Esophagus squamous epithelium (tissue), 5 donors: ENCODE data around the gene MAML3. TPM values are rescaled to one million over a fixed set of nuclear protein-coding genes. Genes with fewer than 3 reads are reported as not detected.

Experiments
- DNase-seq: peaks from one replicate; lab custom pipeline; 2025; lab: John Stamatoyannopoulos, UW
- H3K27ac ChIP-seq, 4 donors: fragments of 200-600 bp; sonication (generic); one replicate each; pipeline ENCODE4 v1.5.1; 2016 to 2019; ENCODE audit warnings: mild to moderate bottlenecking in 1 of 4
- H3K27me3 ChIP-seq, 4 donors: fragments of 200-600 bp; sonication (generic); 1 replicate in 3 of 4; 2 replicates in 1 of 4; pipeline versions ENCODE4 v1.5.1 to v1.6.0; 2017 to 2021; ENCODE audit warnings: antibody characterized with exemption in 1 of 4
- H3K36me3 ChIP-seq, 3 donors: fragments of 200-600 bp; sonication (generic); one replicate each; pipeline ENCODE4 v1.5.1; 2016 to 2019
- H3K4me1 ChIP-seq, 3 donors: fragments of 200-600 bp; sonication (generic); one replicate each; pipeline ENCODE4 v1.5.1; 2017 to 2019
- H3K4me3 ChIP-seq, 4 donors: fragments of 200-600 bp; sonication (generic); 1 replicate in 3 of 4; 2 replicates in 1 of 4; pipeline ENCODE4 v1.5.1; 2016 to 2019; ENCODE audit warnings: mild to moderate bottlenecking in 2 of 4, moderate library complexity in 1 of 4
- H3K9me3 ChIP-seq, 3 donors: fragments of 200-600 bp; sonication (generic); one replicate each; pipeline ENCODE4 v1.5.1; 2016 to 2019
- CTCF ChIP-seq, 6 experiments: fragments of 450-650 bp in 4 of 6; fragments of 200-600 bp in 2 of 6; sonication (generic) in 2 of 6; IDR thresholded peaks; one replicate each; pipeline ENCODE4 v1.5.1; 2016 to 2019; ENCODE audit warnings: antibody characterized with exemption in 6 of 6, mild to moderate bottlenecking in 4 of 6, moderate library complexity in 4 of 6
- POLR2A ChIP-seq, 4 donors: fragments of 450-650 bp; IDR thresholded peaks; one replicate each; pipeline ENCODE4 v1.6.1; 2017; ENCODE audit warnings: antibody characterized with exemption in 4 of 4, mild to moderate bottlenecking in 4 of 4, moderate library complexity in 3 of 4
- WGBS, 2 donors: methylation state at CpG; one replicate each; pipeline ENCODE4 v1.1.5; 2018; 5-methylcytosine and 5-hydroxymethylcytosine counted together
- intact Hi-C: fragments of 100-400 bp; cut with DNase I; formaldehyde crosslinking; loops from one replicate; pipeline ENCODE4 v1.15.0; 2022
- total RNA-seq, 4 donors: library from RNA; depleted of rRNA; stranded (reverse); fragments of >200 nt; gene quantifications; one replicate each; pipeline ENCODE4 v1.1.0, GENCODE V29; 2016
- donor health status: DM: yes; HTN: yes; CAD: no.

Gene MAML3
- total RNA-seq, 4 donors from 2014 or later = 6.9 to 14.2 (median 8.9) TPM

DNA sequence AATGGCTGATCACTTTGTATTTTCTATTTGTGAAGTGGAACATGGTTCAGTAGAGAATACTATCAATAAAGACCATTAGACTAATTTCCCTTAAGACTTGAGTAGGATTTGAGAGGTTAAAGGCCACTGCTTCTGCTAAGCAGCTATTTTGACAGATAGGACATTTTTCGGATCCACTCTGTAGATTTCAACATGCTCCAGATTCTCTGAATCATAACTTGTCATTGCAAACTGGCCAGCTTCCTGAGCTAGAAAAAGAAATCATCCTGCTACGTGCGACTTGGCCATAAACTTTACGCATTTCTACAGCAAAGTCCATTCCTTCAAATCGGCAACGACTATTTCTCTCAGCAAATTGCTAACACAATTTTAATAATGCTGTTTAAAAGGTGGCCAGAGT lies 433.2 kb downstream of the MAML3 start:
- TF ChIP-seq CTCF (IDR thresholded peaks at IDR 0.05) (no peak), POLR2A (IDR thresholded peaks at IDR 0.05) (no peak)
- Histone ChIP-seq H3K36me3 (peaks cover 1 to 58% (median 13%) of the 10 kb centered on the region in 3 donors), H3K27me3 (no peaks in the 10 kb centered on the region), H3K4me3 (no peak overlapping the region), H3K27ac (no peak overlapping the region), H3K9me3 (no peaks in the 10 kb centered on the region), H3K4me1 (peaks cover 0 to 5% (median under 1%) of the 10 kb centered on the region in 3 donors)
- intact Hi-C loops = no loop called here
- 82 to 88% methylated on average over 6 of the region's 6 CpGs for WGBS, 2 donors
- DNase-seq = no peak

- no peak for DNase-seq
- Histone ChIP-seq H3K4me1 (peaks cover 0 to 17% (median 8%) of the 10 kb centered on the region in 3 donors), H3K4me3 (no peak overlapping the region), H3K9me3 (no peaks in the 10 kb centered on the region), H3K27ac (no peak overlapping the region), H3K36me3 (peaks cover 0 to 46% (median 9%) of the 10 kb centered on the region in 3 donors), H3K27me3 (no peaks in the 10 kb centered on the region)
- 97 to 100% methylated on average over 4 to 6 of the region's 16 CpGs for WGBS, 2 donors
- no peak for TF ChIP-seq CTCF (IDR thresholded peaks at IDR 0.05)
- TF ChIP-seq POLR2A (IDR thresholded peaks at IDR 0.05) = no peak
- intact Hi-C loops = no loop called here
Observed at GRCh38 chr4:139719381-139720101, 434.4 kb downstream of the MAML3 start.

DNA sequence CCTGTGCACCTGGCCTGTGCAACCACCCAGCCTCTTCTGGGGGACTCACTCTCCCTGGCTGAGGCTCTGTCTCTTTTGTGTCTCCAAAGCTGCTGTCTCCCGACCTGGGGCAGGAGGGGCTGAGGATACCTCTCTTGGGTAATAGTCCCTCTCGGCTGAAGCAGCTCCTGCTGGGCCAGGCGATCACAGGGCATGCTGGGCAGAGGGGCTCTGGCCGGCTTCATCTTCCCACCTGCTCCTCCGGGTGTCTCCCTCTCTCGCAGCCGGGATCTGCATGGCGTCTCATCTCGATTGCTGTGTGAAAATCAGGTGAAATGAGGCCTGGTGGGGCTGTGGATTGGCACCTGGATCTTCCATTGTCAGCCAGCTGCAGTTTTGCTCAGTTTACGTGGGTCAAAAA lies 435.2 kb downstream of the MAML3 start:
- Histone ChIP-seq H3K9me3 (no peaks in the 10 kb centered on the region), H3K4me1 (peaks cover 0 to 24% (median 8%) of the 10 kb centered on the region in 3 donors), H3K36me3 (peaks cover 0 to 41% (median 9%) of the 10 kb centered on the region in 3 donors), H3K27me3 (no peaks in the 10 kb centered on the region), H3K4me3 (no peak overlapping the region), H3K27ac (no peak overlapping the region)
- 92 to 93% methylated on average over 7 to 8 of the region's 10 CpGs for WGBS, 2 donors
- no peak for DNase-seq
- no peak for TF ChIP-seq CTCF (IDR thresholded peaks at IDR 0.05)
- intact Hi-C loops = no loop called here

- 90% methylated on average over 5 of the region's 6 CpGs; no CpG with 5 or more reads in 1 of the 2 donors for WGBS, 2 donors
- H3K4me3 ChIP-seq = no peak overlapping the region
- peaks cover 0 to 27% (median 8%) of the 10 kb centered on the region in 3 donors for H3K4me1 ChIP-seq
- TF ChIP-seq CTCF (IDR thresholded peaks at IDR 0.05) = no peak
- TF ChIP-seq POLR2A (IDR thresholded peaks at IDR 0.05) = no peak
- H3K36me3 ChIP-seq = peaks cover 0 to 37% (median 9%) of the 10 kb centered on the region in 3 donors
- H3K27me3 ChIP-seq = no peaks in the 10 kb centered on the region
- intact Hi-C loops = no loop called here
- no peaks in the 10 kb centered on the region for H3K9me3 ChIP-seq
- DNase-seq = no peak
- H3K27ac ChIP-seq = no peak overlapping the region
Observed at GRCh38 chr4:139718358-139718757, 435.6 kb downstream of the MAML3 start.

DNA sequence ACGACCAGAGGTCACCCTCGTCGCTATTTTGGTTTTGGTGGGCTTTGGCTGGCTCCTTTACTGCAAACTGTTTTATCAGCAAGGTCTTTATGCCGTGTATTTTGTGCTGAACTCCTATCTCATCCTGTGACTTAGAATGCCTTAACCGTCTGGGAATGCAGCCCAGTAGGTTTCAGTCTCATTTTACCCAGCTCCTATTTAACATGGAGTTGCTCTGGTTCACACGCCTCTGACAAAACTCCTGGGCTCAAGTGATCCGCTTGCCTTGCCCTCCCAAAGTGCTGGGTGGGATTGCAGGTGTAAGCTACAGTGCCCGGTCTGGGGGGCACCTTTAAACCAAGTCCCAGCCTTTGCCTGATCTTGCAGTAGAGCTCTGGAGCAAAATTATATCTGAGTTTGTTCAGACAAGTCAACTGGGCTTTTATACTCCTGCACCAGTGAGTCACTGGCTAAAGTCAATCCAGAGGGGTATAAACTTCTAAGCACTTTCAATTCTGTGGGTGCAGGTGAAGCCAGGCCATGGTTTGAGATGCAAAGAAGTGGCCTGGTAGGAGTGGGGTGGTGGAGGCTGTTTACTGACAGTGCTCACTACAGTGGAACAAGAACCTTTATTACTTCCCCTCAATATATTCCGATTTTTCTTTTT lies 438.1 kb downstream of the MAML3 start:
- TF ChIP-seq POLR2A (IDR thresholded peaks at IDR 0.05) = no peak
- TF ChIP-seq CTCF (IDR thresholded peaks at IDR 0.05) = no peak
- peaks cover 0 to 38% (median 9%) of the 10 kb centered on the region in 3 donors for H3K36me3 ChIP-seq
- DNase-seq = no peak
- WGBS, 2 donors = 61% methylated on average over 8 of the region's 9 CpGs
- no peak overlapping the region for H3K4me3 ChIP-seq
- H3K27me3 ChIP-seq = no peaks in the 10 kb centered on the region
- no peaks in the 10 kb centered on the region for H3K9me3 ChIP-seq
- peaks cover 0 to 32% (median 13%) of the 10 kb centered on the region in 3 donors for H3K4me1 ChIP-seq
- intact Hi-C loops = no loop called here
- no peak overlapping the region for H3K27ac ChIP-seq
